GM19468 (cell line): Measurements from ENCODE around the gene VTI1B.
A peak's percentile ranks its signal among the peaks of the same experiment; 100 is the strongest.
"Not testable (repeated sequence)": the region's sequence is repeated elsewhere in the genome, so short reads cannot be mapped to it uniquely, and the experiment has no call there.

ENCODE experiments used
- ATAC-seq: cut with Tn5 transposase; IDR thresholded peaks from one replicate; pipeline ENCODE4 v1.9.1; 2021; ENCODE audit warnings: mild to moderate bottlenecking, moderate library complexity, moderate number of reproducible peaks; ENCODE audit not compliant: unreplicated experiment; ENCODE audit errors: extremely low read depth

Gene VTI1B

DNA sequence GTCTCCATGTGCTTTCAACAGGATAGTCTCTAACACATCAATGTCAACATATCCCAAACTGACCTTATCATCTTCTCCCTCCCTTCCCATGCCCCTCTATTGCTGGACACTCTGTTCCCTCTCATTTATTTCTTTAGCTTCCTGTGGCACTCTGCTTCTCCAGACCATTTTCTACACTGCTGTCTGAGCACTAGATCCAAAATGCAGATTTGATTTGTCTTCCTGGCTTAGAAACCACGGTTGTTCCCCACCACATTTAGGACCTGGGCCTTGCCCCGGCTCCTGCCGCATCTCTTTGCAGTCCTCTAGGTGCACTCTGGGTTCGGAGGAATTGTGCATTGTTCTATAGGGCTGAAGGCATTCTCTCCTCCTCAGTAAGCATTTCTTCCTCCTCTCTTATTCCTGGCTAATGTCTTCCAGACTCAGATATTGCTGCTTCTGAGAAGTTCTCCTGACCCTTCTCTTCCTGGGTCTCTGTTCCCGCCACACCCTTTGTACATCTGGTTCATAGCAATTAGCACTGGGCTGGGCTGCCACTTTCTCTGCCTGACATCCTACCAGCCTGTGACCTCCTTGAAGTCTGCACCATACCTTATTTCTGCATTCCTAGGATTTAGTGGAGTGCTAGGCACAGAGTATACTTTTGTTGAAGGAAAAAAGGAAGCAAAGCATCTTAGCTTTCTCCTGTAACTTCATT, 40.8 kb downstream of the VTI1B start:
- ATAC-seq = no peak

GRCh38 chr14:67630938-67631337, 43.5 kb downstream of the VTI1B start:
- ATAC-seq = no peak

DNA sequence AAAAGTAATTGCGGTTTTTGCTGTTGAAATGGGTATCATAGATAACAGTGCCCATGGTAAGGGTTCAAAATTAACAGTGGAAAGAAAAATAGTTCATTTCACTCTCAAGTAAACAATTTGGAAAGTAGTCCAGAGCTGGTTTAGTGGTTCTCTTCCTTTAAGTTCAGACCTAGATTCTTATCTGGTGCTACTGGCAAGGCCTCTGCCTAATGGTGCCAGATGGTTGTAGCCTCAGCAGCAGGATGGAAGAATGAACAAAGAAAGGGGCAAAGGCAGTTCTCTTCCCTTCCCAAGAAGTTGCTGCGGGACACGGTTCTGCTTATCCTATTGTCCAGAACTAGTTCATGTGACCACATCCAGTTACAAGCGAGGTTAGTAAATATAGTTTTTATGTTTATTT, 44.2 kb downstream of the VTI1B start:
- no peak for ATAC-seq

- ATAC-seq = no peak
Observed at GRCh38 chr14:67627519-67627918, 46.9 kb downstream of the VTI1B start.

GRCh38 chr14:67626131-67626530, 48.3 kb downstream of the VTI1B start:
- ATAC-seq = not testable (repeated sequence)

GRCh38 chr14:67623114-67623513, 51.3 kb downstream of the VTI1B start:
- no peak for ATAC-seq

GRCh38 chr14:67622675-67623074, 51.8 kb downstream of the VTI1B start:
- ATAC-seq = no peak

GRCh38 chr14:67620217-67620785, 54.1 kb downstream of the VTI1B start:
- no peak for ATAC-seq

- peak; percentile 74 for ATAC-seq
Observed at GRCh38 chr14:67619446-67620216, 54.8 kb downstream of the VTI1B start, which contains the start of gene ARG2. TSS of gene ARG2 (plus strand) at chr14:67619920. CDS start at chr14:67619978, 58 bp downstream.

GRCh38 chr14:67618617-67619063, 55.8 kb downstream of the VTI1B start:
- ATAC-seq = no peak

- no peak for ATAC-seq
Observed at GRCh38 chr14:67610491-67610890, 63.9 kb downstream of the VTI1B start.

- ATAC-seq = no peak
Observed at GRCh38 chr14:67609642-67610310, 64.7 kb downstream of the VTI1B start.

DNA sequence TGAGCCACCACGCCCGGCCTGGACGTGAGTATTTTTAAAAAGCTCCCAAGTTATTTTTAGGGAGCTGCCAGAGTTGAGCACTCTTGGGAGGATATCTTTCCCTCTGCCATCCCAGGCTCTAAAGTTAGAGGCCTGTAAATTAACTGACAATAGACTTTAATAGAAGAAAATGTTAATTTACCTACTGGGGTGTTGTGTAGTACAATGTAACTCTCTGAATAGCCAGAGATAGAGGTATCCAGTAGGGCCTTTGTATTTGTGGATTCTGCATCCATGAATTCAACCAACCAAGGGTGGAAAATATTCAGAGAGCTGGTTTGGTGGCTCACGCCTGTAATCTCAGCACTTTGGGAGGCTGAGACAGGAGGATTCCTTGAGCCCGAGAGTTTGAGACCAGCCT, 66.8 kb downstream of the VTI1B start:
- ATAC-seq = no peak

- peak; percentile 31 for ATAC-seq
Observed at GRCh38 chr14:67602995-67603545, 71.4 kb downstream of the VTI1B start.

DNA sequence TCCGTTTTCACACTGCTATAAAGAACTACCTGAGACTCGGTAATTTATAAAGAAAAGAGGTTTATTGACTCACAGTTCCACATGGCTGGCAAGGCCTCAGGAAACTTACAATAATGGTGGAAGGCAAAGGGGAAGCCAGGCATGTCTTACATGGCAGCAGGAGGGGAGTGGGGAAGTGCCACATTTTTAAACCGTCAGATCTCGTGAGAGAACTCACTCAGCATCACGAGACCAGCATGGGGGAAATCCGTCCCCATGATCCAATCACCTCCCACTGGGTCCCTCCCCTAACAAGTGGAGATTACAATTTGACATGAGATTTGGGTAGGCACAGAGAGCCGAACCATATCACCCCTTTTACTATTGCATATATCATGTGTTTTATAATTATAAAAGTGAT, 72.4 kb downstream of the VTI1B start:
- ATAC-seq = no peak

- not testable (repeated sequence) for ATAC-seq
Observed at GRCh38 chr14:67600562-67600974, 73.9 kb downstream of the VTI1B start.

GRCh38 chr14:67599698-67600561, 74.5 kb downstream of the VTI1B start, which contains the start of gene PIGH:
TSS of gene PIGH (minus strand) at chr14:67600268. CDS start at chr14:67600203, 65 bp downstream.
- ATAC-seq = peak; percentile 86
